ENCODE measurements around the gene GLI3.

DNA sequence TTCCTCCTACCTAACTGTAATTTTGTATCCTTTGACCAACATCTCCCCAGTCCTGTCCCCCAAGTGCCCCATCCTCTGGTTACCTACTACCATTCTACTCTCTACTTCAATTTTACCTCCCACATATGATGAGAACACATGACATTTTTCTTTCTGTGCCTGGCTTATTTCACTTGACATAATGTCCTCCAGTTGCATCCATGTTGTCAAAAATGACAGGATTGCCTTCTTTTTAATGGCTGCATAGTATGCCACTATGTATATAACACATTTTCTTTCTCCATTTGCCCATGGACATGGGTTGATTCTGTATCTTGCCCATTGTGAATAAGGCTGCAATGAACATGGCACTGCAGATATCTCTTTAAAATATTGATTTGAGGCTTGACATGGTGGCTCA is 33.7 kb downstream of the GLI3 start:
- no peak for TF ChIP-seq CTCF (conservative IDR thresholded peaks at IDR 0.05 in 1 of 2, IDR thresholded peaks at IDR 0.05 in 1 of 2; ENCODE audit: extremely low read depth in 1 of 2, insufficient read depth in 1 of 2, low read depth in 1 of 2, low read length in 2 of 2)
- no peak for TF ChIP-seq EZH2 (IDR thresholded peaks at IDR 0.05; ENCODE audit: borderline replicate concordance, low read length)
